Brain microvascular endothelial cell (primary cell): ENCODE data around the gene LRRC57.

Source experiments
- DNase-seq: peaks from one replicate; pipeline ENCODE4 v3.0.0-alpha.2; 2020
- H3K27ac ChIP-seq: fragments of 250-450 bp; sonication (Bioruptor Pico); 2 replicates; pipeline ENCODE4 v1.5.1; 2020; ENCODE audit warnings: mild to moderate bottlenecking, moderate library complexity
- H3K27me3 ChIP-seq: fragments of 250-450 bp; sonication (Bioruptor Pico); replicated peaks from 2 replicates; pipeline ENCODE4 v1.5.1; 2020; ENCODE audit warnings: mild to moderate bottlenecking
- H3K36me3 ChIP-seq: fragments of 250-450 bp; sonication (Bioruptor Pico); replicated peaks from 2 replicates; pipeline ENCODE4 v1.5.1; 2020; ENCODE audit warnings: mild to moderate bottlenecking
- H3K4me3 ChIP-seq: 2 replicates; pipeline ENCODE4 v1.5.1; 2011; ENCODE audit warnings: low read depth, mild to moderate bottlenecking, control low read depth, low read length, moderate library complexity
- CTCF ChIP-seq: IDR thresholded peaks from 2 replicates; pipeline ENCODE4 v1.5.1; 2011; ENCODE audit warnings: low read depth, mild to moderate bottlenecking, moderate library complexity, low read length, control low read depth, inconsistent platforms; ENCODE audit errors: missing control alignments
- in situ Hi-C: cut with HindIII; loops from 2 replicates; pipeline ENCODE4 v1.10.0; 2017; ENCODE audit warnings: low sequenced_read_pairs, low pct_ligation_motif_present

The LRRC57 gene

GRCh38 chr15:42499858-42500609, 48.6 kb downstream of the LRRC57 start:
- Histone ChIP-seq H3K27me3 (no peaks in the 10 kb centered on the region), H3K4me3 (no peak overlapping the region), H3K27ac (peak overlapping the region; percentile 51), H3K36me3 (no peaks in the 10 kb centered on the region)
- TF ChIP-seq CTCF, result no peak
- DNase-seq, result peak; percentile 30
- in situ Hi-C loops, result no loop called here

- Histone ChIP-seq H3K4me3 (no peak overlapping the region), H3K27me3 (no peaks in the 10 kb centered on the region), H3K27ac (peak overlapping the region; percentile 51), H3K36me3 (no peaks in the 10 kb centered on the region)
- TF ChIP-seq CTCF, result no peak
- in situ Hi-C loops, result no loop called here
- DNase-seq, result no peak
Observed at GRCh38 chr15:42498212-42499068, 50.2 kb downstream of the LRRC57 start.

- H3K27me3 ChIP-seq, result no peaks in the 10 kb centered on the region
- in situ Hi-C loops, result no loop called here
- peak; percentile 95 for DNase-seq
- H3K4me3 ChIP-seq, result peak within 1 kb of the TSS; percentile 94
- no peak for TF ChIP-seq CTCF
- H3K36me3 ChIP-seq, result no peaks in the 10 kb centered on the region
- peak within 1 kb of the TSS; percentile 93 for H3K27ac ChIP-seq
Observed at GRCh38 chr15:42495361-42496212, 53.0 kb downstream of the LRRC57 start, which contains the start of gene SNAP23. Gene SNAP23 (plus strand): TSS chr15:42495634. CDS start chr15:42511847, 16,213 bp downstream.

- no peak for TF ChIP-seq CTCF
- Histone ChIP-seq H3K4me3 (peak overlapping the region; percentile 94), H3K27ac (peak overlapping the region; percentile 93), H3K27me3 (no peaks in the 10 kb centered on the region), H3K36me3 (no peaks in the 10 kb centered on the region)
- in situ Hi-C loops, result no loop called here
- peak; percentile 58 for DNase-seq
Observed at GRCh38 chr15:42494998-42495360, 53.6 kb downstream of the LRRC57 start.

- peak overlapping the region; percentile 3 for H3K27ac ChIP-seq
- DNase-seq, result no peak
Observed at GRCh38 chr15:42493679-42494078, 54.9 kb downstream of the LRRC57 start.

More at GRCh38 chr15:42493679-42494078, 54.9 kb downstream of the LRRC57 start:
- Histone ChIP-seq H3K27me3 (no peaks in the 10 kb centered on the region), H3K36me3 (no peaks in the 10 kb centered on the region), H3K4me3 (no peak overlapping the region)
- in situ Hi-C loops, result no loop called here
- TF ChIP-seq CTCF, result no peak
